ENCODE measurements around the gene C5orf22.

DNA sequence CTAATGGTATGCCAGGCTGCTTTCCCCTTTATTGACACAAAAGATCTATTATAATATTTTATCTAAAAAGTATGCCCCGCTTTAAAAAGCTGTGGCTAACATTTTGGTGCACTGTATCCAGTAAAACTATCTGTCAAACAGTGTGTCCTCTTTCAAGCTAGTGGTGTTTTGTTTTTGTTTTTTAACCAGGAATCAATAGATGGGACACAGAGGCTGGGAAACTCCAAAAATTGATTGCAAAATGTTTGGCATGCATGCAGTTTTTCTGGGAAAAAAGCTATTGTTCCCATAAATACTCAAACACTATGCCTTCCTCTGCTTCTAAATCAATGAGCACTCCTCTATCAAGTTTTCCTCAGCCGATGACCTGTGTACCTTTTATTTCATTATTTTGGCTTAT, 72.5 kb downstream of the C5orf22 start:
- TF ChIP-seq, protein P1, sequence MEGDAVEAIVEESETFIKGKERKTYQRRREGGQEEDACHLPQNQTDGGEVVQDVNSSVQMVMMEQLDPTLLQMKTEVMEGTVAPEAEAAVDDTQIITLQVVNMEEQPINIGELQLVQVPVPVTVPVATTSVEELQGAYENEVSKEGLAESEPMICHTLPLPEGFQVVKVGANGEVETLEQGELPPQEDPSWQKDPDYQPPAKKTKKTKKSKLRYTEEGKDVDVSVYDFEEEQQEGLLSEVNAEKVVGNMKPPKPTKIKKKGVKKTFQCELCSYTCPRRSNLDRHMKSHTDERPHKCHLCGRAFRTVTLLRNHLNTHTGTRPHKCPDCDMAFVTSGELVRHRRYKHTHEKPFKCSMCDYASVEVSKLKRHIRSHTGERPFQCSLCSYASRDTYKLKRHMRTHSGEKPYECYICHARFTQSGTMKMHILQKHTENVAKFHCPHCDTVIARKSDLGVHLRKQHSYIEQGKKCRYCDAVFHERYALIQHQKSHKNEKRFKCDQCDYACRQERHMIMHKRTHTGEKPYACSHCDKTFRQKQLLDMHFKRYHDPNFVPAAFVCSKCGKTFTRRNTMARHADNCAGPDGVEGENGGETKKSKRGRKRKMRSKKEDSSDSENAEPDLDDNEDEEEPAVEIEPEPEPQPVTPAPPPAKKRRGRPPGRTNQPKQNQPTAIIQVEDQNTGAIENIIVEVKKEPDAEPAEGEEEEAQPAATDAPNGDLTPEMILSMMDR (IDR thresholded peaks at IDR 0.05; ENCODE audit: low read depth, low read length, poor library complexity, severe bottlenecking): no peak
- no peak for TF ChIP-seq EZH2phosphoT487 (IDR thresholded peaks at IDR 0.05; ENCODE audit: borderline replicate concordance, low read length)

Measured in DOHH2 (cell line).